ENCODE measurements around the gene CPM. TPM values are rescaled to one million over a fixed set of nuclear protein-coding genes. Genes with fewer than 3 reads are reported as not detected.

Gene CPM
- total and polyA plus RNA-seq, 4 donors = 14.2 to 65.0 (median 24.0) TPM

- H3K9ac ChIP-seq (ENCODE audit: low read depth in 1 of 2, low read length in 2 of 2) = no peak overlapping the region
- H3K27ac ChIP-seq (ENCODE audit: low read depth in 1 of 2, low read length in 2 of 2) = no peak overlapping the region
- TF ChIP-seq CTCF (IDR thresholded peaks at IDR 0.05; ENCODE audit: low read depth, low read length, missing input control) = no peak
- TF ChIP-seq, protein P1, sequence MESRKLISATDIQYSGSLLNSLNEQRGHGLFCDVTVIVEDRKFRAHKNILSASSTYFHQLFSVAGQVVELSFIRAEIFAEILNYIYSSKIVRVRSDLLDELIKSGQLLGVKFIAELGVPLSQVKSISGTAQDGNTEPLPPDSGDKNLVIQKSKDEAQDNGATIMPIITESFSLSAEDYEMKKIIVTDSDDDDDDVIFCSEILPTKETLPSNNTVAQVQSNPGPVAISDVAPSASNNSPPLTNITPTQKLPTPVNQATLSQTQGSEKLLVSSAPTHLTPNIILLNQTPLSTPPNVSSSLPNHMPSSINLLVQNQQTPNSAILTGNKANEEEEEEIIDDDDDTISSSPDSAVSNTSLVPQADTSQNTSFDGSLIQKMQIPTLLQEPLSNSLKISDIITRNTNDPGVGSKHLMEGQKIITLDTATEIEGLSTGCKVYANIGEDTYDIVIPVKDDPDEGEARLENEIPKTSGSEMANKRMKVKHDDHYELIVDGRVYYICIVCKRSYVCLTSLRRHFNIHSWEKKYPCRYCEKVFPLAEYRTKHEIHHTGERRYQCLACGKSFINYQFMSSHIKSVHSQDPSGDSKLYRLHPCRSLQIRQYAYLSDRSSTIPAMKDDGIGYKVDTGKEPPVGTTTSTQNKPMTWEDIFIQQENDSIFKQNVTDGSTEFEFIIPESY (IDR thresholded peaks at IDR 0.05) = no peak
- TF ChIP-seq RXRA (IDR thresholded peaks at IDR 0.05) = no peak
- no peak for TF ChIP-seq HNF4A (conservative IDR thresholded peaks at IDR 0.05)
- TF ChIP-seq FOXA2 (IDR thresholded peaks at IDR 0.05) = no peak
- H3K9me3 ChIP-seq (ENCODE audit: control insufficient read depth in 4 of 4, low read length in 3 of 4) = no peaks in the 10 kb centered on the region
- H3K4me1 ChIP-seq (ENCODE audit: control insufficient read depth in 4 of 4, insufficient read depth in 4 of 4, low read length in 3 of 4) = no peaks in the 10 kb centered on the region
- H3K4me3 ChIP-seq (ENCODE audit: low read depth in 1 of 3, low read length in 3 of 3) = no peak overlapping the region
- H3K36me3 ChIP-seq (ENCODE audit: control insufficient read depth in 4 of 4, insufficient read depth in 3 of 4, low read depth in 1 of 4, low read length in 3 of 4) = peaks cover 6 to 50% (median 20%) of the 10 kb centered on the region in 4 donors
- DNase-seq (ENCODE audit: low spot score) = no peak
- H3K27me3 ChIP-seq (ENCODE audit: control insufficient read depth in 4 of 4, insufficient read depth in 4 of 4, low read length in 3 of 4) = no peaks in the 10 kb centered on the region
- 96% methylated on average over 5 of the region's 5 CpGs for WGBS
Observed at GRCh38 chr12:68867606-68868005, 65.4 kb downstream of the CPM start.

DNA sequence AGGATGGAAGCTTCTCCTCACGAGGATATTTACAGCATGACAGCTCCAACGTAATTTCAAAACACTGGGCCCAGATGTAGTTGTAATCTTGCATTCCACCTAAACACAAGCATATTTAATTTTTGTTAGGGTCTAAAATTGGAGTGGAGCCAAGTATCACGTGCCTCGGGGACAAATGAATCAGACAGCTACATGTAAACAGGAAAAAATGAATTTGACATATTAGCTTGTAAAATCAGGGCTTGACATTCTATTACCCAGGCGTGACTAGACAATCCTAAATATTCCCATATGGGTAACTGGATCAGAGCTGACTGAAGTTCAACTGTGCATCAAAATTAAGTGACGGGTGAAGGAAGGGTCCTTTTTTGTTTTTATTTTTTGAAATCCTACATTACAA, 66.0 kb downstream of the CPM start:
- H3K4me3 ChIP-seq (ENCODE audit: low read depth in 1 of 3, low read length in 3 of 3) = no peak overlapping the region
- H3K27ac ChIP-seq (ENCODE audit: low read depth in 1 of 2, low read length in 2 of 2) = no peak overlapping the region
- H3K4me1 ChIP-seq (ENCODE audit: control insufficient read depth in 4 of 4, insufficient read depth in 4 of 4, low read length in 3 of 4) = no peaks in the 10 kb centered on the region
- peaks cover 6 to 50% (median 20%) of the 10 kb centered on the region in 4 donors for H3K36me3 ChIP-seq (ENCODE audit: control insufficient read depth in 4 of 4, insufficient read depth in 3 of 4, low read depth in 1 of 4, low read length in 3 of 4)
- no peaks in the 10 kb centered on the region for H3K27me3 ChIP-seq (ENCODE audit: control insufficient read depth in 4 of 4, insufficient read depth in 4 of 4, low read length in 3 of 4)
- H3K9me3 ChIP-seq (ENCODE audit: control insufficient read depth in 4 of 4, low read length in 3 of 4) = no peaks in the 10 kb centered on the region
- no peak overlapping the region for H3K9ac ChIP-seq (ENCODE audit: low read depth in 1 of 2, low read length in 2 of 2)
- no peak for DNase-seq (ENCODE audit: low spot score)
- 75% methylated on average over 6 of the region's 6 CpGs for WGBS
- TF ChIP-seq EGR1 (IDR thresholded peaks at IDR 0.05; ENCODE audit: low read depth in 2 of 2) (no peak), NR2F2 (IDR thresholded peaks at IDR 0.05) (no peak), JUND (IDR thresholded peaks at IDR 0.05) (no peak), GABPA (IDR thresholded peaks at IDR 0.05 in 1 of 2, conservative IDR thresholded peaks at IDR 0.05 in 1 of 2) (no peak), TAF1 (conservative IDR thresholded peaks at IDR 0.05) (no peak), YY1 (IDR thresholded peaks at IDR 0.05) (no peak), CTCF (IDR thresholded peaks at IDR 0.05; ENCODE audit: low read depth, low read length, missing input control) (no peak), FOXA2 (IDR thresholded peaks at IDR 0.05) (no peak), HNF4A (conservative IDR thresholded peaks at IDR 0.05) (no peak), SP1 (IDR thresholded peaks at IDR 0.05) (no peak)
- TF ChIP-seq, protein P2, sequence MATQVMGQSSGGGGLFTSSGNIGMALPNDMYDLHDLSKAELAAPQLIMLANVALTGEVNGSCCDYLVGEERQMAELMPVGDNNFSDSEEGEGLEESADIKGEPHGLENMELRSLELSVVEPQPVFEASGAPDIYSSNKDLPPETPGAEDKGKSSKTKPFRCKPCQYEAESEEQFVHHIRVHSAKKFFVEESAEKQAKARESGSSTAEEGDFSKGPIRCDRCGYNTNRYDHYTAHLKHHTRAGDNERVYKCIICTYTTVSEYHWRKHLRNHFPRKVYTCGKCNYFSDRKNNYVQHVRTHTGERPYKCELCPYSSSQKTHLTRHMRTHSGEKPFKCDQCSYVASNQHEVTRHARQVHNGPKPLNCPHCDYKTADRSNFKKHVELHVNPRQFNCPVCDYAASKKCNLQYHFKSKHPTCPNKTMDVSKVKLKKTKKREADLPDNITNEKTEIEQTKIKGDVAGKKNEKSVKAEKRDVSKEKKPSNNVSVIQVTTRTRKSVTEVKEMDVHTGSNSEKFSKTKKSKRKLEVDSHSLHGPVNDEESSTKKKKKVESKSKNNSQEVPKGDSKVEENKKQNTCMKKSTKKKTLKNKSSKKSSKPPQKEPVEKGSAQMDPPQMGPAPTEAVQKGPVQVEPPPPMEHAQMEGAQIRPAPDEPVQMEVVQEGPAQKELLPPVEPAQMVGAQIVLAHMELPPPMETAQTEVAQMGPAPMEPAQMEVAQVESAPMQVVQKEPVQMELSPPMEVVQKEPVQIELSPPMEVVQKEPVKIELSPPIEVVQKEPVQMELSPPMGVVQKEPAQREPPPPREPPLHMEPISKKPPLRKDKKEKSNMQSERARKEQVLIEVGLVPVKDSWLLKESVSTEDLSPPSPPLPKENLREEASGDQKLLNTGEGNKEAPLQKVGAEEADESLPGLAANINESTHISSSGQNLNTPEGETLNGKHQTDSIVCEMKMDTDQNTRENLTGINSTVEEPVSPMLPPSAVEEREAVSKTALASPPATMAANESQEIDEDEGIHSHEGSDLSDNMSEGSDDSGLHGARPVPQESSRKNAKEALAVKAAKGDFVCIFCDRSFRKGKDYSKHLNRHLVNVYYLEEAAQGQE (IDR thresholded peaks at IDR 0.05) = no peak
- TF ChIP-seq, protein P1 (IDR thresholded peaks at IDR 0.05) = no peak
- TF ChIP-seq, protein P3, sequence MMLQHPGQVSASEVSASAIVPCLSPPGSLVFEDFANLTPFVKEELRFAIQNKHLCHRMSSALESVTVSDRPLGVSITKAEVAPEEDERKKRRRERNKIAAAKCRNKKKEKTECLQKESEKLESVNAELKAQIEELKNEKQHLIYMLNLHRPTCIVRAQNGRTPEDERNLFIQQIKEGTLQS (IDR thresholded peaks at IDR 0.05) = no peak
